Activated CD4-positive, alpha-beta T cell treated with anti-CD3 and anti-CD28 coated beads, Interleukin-2, Interleukin-4, amounts not matched to agents 100 ng/mL and 50 ng/mL, durations not matched to agents 16 hours and 8 hours (primary cell): ENCODE data around the gene SLC28A1.
"Not testable (repeated sequence)": the region's sequence is repeated elsewhere in the genome, so short reads cannot be mapped to it uniquely, and the experiment has no call there.

ENCODE experiments used
- DNase-seq: peaks from one replicate; pipeline ENCODE4 v3.0.0-alpha.2; 2020; ENCODE audit warnings: low spot score

SLC28A1 gene

GRCh38 chr15:84910928-84911623 lies 26.6 kb downstream of the SLC28A1 start:
- DNase-seq, result no peak

GRCh38 chr15:84911879-84912660 lies 27.6 kb downstream of the SLC28A1 start:
- DNase-seq, result no peak

GRCh38 chr15:84913360-84913723 lies 28.9 kb downstream of the SLC28A1 start:
- DNase-seq, result no peak

GRCh38 chr15:84914351-84914750 lies 29.9 kb downstream of the SLC28A1 start:
- DNase-seq, result no peak

- DNase-seq, result peak; percentile 72
These were observed 30.6 kb downstream of the SLC28A1 start for GRCh38 chr15:84914909-84915605.

- DNase-seq, result no peak
These were observed 31.1 kb downstream of the SLC28A1 start for GRCh38 chr15:84915606-84915958.

- no peak for DNase-seq
These were observed 33.0 kb downstream of the SLC28A1 start for GRCh38 chr15:84917452-84917851.

- no peak for DNase-seq
These were observed 34.7 kb downstream of the SLC28A1 start for GRCh38 chr15:84919106-84919667.

- no peak for DNase-seq
These were observed 36.7 kb downstream of the SLC28A1 start for GRCh38 chr15:84921121-84921520.

GRCh38 chr15:84922530-84922929 lies 38.1 kb downstream of the SLC28A1 start:
- no peak for DNase-seq

- no peak for DNase-seq
These were observed 39.7 kb downstream of the SLC28A1 start for GRCh38 chr15:84924077-84924731.

GRCh38 chr15:84924821-84925569 lies 40.5 kb downstream of the SLC28A1 start:
- not testable (repeated sequence) for DNase-seq

GRCh38 chr15:84925906-84926305 lies 41.4 kb downstream of the SLC28A1 start:
- no peak for DNase-seq

GRCh38 chr15:84926491-84927230 lies 42.2 kb downstream of the SLC28A1 start:
- DNase-seq, result no peak

GRCh38 chr15:84928843-84929168 lies 44.3 kb downstream of the SLC28A1 start:
- DNase-seq, result no peak

GRCh38 chr15:84929795-84930603 lies 45.5 kb downstream of the SLC28A1 start:
- no peak for DNase-seq

GRCh38 chr15:84934942-84935729 lies 50.7 kb downstream of the SLC28A1 start:
- no peak for DNase-seq

GRCh38 chr15:84937144-84937543 lies 52.7 kb downstream of the SLC28A1 start:
- DNase-seq, result no peak

- DNase-seq, result no peak
These were observed 54.3 kb downstream of the SLC28A1 start for GRCh38 chr15:84938726-84939125.
